MM.1S (cell line): Measurements from ENCODE around the gene ASGR1.

ENCODE experiments used
- EZH2 ChIP-seq: fragments of 300-600 bp; sonication (generic); optimal IDR thresholded peaks from 2 replicates; pipeline ENCODE3; 2017; ENCODE audit warnings: low read depth, mild to moderate bottlenecking, antibody characterized with exemption, low read length, mixed read lengths
- EZH2phosphoT487 ChIP-seq: fragments of 300-600 bp; sonication (generic); IDR thresholded peaks from 2 replicates; pipeline ENCODE4 v1.6.1; 2018; ENCODE audit warnings: antibody characterized with exemption, low read length
- TF ChIP-seq, protein P1 (sequence below): fragments of 300-600 bp; sonication (generic); IDR thresholded peaks from 2 replicates; pipeline ENCODE4 v1.5.1; 2016; ENCODE audit warnings: antibody characterized with exemption, low read length, mixed read lengths

DNA sequence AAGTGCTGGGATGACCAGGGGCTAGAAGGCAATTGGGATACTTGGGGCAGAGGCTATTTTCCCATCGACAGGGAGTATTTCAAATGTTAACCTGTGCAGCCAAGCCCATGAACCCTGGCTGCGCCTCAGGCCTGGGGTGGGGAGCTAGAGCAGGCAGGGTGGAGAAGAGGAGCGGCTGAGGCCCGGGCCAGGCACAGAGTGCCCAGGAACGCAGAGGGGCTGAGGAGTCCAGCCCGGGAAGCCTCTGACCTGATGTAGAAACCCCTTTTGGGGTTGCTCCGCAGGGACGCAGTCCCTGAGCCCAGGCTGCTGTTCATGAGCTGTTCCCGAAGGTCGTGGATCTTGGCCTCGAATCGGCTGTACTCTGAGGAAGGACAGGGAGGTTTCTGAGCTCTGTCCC lies 16.8 kb upstream of the ASGR1 start:
- TF ChIP-seq, protein P1, sequence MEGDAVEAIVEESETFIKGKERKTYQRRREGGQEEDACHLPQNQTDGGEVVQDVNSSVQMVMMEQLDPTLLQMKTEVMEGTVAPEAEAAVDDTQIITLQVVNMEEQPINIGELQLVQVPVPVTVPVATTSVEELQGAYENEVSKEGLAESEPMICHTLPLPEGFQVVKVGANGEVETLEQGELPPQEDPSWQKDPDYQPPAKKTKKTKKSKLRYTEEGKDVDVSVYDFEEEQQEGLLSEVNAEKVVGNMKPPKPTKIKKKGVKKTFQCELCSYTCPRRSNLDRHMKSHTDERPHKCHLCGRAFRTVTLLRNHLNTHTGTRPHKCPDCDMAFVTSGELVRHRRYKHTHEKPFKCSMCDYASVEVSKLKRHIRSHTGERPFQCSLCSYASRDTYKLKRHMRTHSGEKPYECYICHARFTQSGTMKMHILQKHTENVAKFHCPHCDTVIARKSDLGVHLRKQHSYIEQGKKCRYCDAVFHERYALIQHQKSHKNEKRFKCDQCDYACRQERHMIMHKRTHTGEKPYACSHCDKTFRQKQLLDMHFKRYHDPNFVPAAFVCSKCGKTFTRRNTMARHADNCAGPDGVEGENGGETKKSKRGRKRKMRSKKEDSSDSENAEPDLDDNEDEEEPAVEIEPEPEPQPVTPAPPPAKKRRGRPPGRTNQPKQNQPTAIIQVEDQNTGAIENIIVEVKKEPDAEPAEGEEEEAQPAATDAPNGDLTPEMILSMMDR = no peak
- no peak for TF ChIP-seq EZH2phosphoT487
- no peak for TF ChIP-seq EZH2
